Gastroesophageal sphincter (tissue), 4 donors: ENCODE results near the gene GFI1. TPM values are rescaled to one million over a fixed set of nuclear protein-coding genes. Genes with fewer than 3 reads are reported as not detected.
"Not testable (repeated sequence)": the region's sequence is repeated elsewhere in the genome, so short reads cannot be mapped to it uniquely, and the experiment has no call there.

ENCODE experiments used
- ATAC-seq: fragments of 150-250 bp; one replicate; pipeline ENCODE4 v1.9.1; 2016; ENCODE audit warnings: mild to moderate bottlenecking, moderate library complexity
- H3K27ac ChIP-seq, 4 donors: fragments of 200-600 bp; sonication (generic) in 3 of 4; 1 replicate in 3 of 4; 2 replicates in 1 of 4; pipeline ENCODE4 v1.5.1; 2016 to 2019
- H3K27me3 ChIP-seq: fragments of 200-600 bp; sonication (generic); one replicate; pipeline ENCODE4 v1.5.1; 2019
- H3K36me3 ChIP-seq, 2 donors: fragments of 200-600 bp; sonication (generic); one replicate each; pipeline ENCODE4 v1.5.1; 2019; ENCODE audit warnings: control low read depth in 1 of 2
- H3K4me1 ChIP-seq, 3 donors: fragments of 200-600 bp; sonication (generic); 1 replicate in 2 of 3; 2 replicates in 1 of 3; pipeline ENCODE4 v1.5.1; 2016 to 2019; ENCODE audit warnings: control low read depth in 2 of 3
- H3K4me3 ChIP-seq, 2 donors: fragments of 200-600 bp; sonication (generic); one replicate each; pipeline ENCODE4 v1.5.1; 2019; ENCODE audit warnings: mild to moderate bottlenecking in 1 of 2, moderate library complexity in 1 of 2
- H3K9me3 ChIP-seq, 3 donors: fragments of 200-600 bp; sonication (generic); one replicate each; pipeline ENCODE4 v1.5.1; 2017 to 2019; ENCODE audit warnings: control low read depth in 2 of 3
- CTCF ChIP-seq, 4 experiments: fragments of 200-600 bp in 2 of 4; fragments of 450-650 bp in 2 of 4; sonication (generic) in 1 of 4; IDR thresholded peaks; one replicate each; pipeline ENCODE4 v1.5.1; 2017 to 2019; ENCODE audit warnings: antibody characterized with exemption in 4 of 4, mild to moderate bottlenecking in 2 of 4, moderate library complexity in 2 of 4
- EP300 ChIP-seq: sonication (generic); formaldehyde crosslinking; IDR thresholded peaks from one replicate; pipeline ENCODE4 v1.6.1; 2017; ENCODE audit warnings: antibody characterized with exemption, mild to moderate bottlenecking
- POLR2A ChIP-seq, 2 donors: fragments of 450-650 bp; IDR thresholded peaks; one replicate each; pipeline ENCODE4 v1.6.1; 2017; ENCODE audit warnings: antibody characterized with exemption in 2 of 2, mild to moderate bottlenecking in 2 of 2, moderate library complexity in 1 of 2
- POLR2AphosphoS5 ChIP-seq: sonication (generic); formaldehyde crosslinking; IDR thresholded peaks from one replicate; pipeline ENCODE4 v1.6.1; 2017; ENCODE audit warnings: antibody characterized with exemption
- WGBS, 2 donors: methylation state at CpG; one replicate each; pipeline ENCODE4 v1.1.5; 2018; ENCODE audit warnings: low coverage in 1 of 2; 5-methylcytosine and 5-hydroxymethylcytosine counted together
- total RNA-seq, 4 donors: library from RNA; depleted of rRNA; stranded (reverse); fragments of >200 nt; gene quantifications; one replicate each; pipeline ENCODE4 v1.1.0, GENCODE V29; 2016

Gene GFI1
- total RNA-seq, 4 donors from 2014 or later: 0.27 to 0.94 (median 0.59) TPM; not detected in 1

- TF ChIP-seq EP300: no peak
- no peak for TF ChIP-seq POLR2AphosphoS5
- TF ChIP-seq CTCF (IDR thresholded peaks at IDR 0.05): no peak
- TF ChIP-seq POLR2A (IDR thresholded peaks at IDR 0.05): no peak
- H3K27ac ChIP-seq: peak overlapping the region in 1 of 4 donors; percentile 56
- H3K9me3 ChIP-seq: peaks cover 0 to 6% (median 0%) of the 10 kb centered on the region in 3 donors
- H3K4me1 ChIP-seq: no peaks in the 10 kb centered on the region
- H3K36me3 ChIP-seq: no peaks in the 10 kb centered on the region
- H3K4me3 ChIP-seq: peak overlapping the region in 1 of 2 donors; percentile 41
- no peak for ATAC-seq
- 91 to 92% methylated on average over 4 to 9 of the region's 9 CpGs for WGBS, 2 donors
- no peaks in the 10 kb centered on the region for H3K27me3 ChIP-seq
Measured at GRCh38 chr1:92441316-92441696, 45.4 kb downstream of the GFI1 start.

GRCh38 chr1:92439291-92439690 is 47.4 kb downstream of the GFI1 start:
- WGBS, 2 donors: 78 to 80% methylated on average over 1 of the region's 1 CpG
- H3K4me3 ChIP-seq: no peak overlapping the region
- H3K9me3 ChIP-seq: peaks cover 0 to 15% (median 0%) of the 10 kb centered on the region in 3 donors
- H3K4me1 ChIP-seq: no peaks in the 10 kb centered on the region
- no peak overlapping the region for H3K27ac ChIP-seq
- TF ChIP-seq CTCF (IDR thresholded peaks at IDR 0.05) (no peak), POLR2A (IDR thresholded peaks at IDR 0.05) (no peak), EP300 (no peak), POLR2AphosphoS5 (no peak)
- ATAC-seq: no peak
- no peaks in the 10 kb centered on the region for H3K27me3 ChIP-seq
- H3K36me3 ChIP-seq: no peaks in the 10 kb centered on the region

DNA sequence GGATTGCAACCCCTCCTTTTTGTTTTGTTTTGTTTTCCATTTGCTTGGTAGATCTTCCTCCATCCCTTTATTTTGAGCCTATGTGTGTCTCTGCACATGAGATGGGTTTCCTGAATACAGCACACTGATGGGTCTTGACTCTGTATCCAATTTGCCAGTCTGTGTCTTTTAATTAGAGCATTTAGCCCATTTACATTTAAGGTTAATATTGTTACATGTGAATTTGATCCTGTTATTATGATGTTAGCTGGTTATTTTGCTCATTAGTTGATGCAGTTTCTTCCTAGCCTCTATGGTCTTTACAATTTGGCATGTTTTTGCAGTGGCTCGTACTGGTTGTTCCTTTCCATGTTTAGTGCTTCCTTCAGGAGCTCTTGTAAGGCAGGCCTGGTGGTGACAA is 52.2 kb downstream of the GFI1 start:
- H3K4me3 ChIP-seq, H3K36me3 ChIP-seq, H3K27me3 ChIP-seq, H3K4me1 ChIP-seq, H3K27ac ChIP-seq, ATAC-seq: not testable (repeated sequence)
- WGBS, 2 donors: 88 to 100% methylated on average over 1 of the region's 1 CpG
- peaks cover 0 to 15% (median 0%) of the 10 kb centered on the region in 3 donors for H3K9me3 ChIP-seq

DNA sequence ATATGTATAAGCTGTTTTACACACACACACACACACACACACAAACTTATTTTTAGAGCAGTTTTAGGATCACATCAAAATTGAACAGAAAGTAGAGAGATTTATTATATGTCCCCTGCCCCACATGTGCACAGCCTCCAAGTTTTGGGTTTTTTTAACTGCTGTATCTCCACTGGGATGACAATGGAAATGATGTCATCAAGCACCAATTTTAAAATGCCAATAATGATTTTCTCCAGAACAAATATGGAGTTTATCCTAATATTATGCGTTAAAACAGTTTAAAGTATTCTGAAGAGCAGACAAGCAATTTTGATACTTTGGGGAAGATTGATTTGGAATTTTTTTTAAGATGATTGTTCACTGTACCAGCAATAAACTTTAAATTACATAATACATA is 56.7 kb downstream of the GFI1 start:
- no peaks in the 10 kb centered on the region for H3K9me3 ChIP-seq
- 91% methylated on average over 1 of the region's 1 CpG for WGBS, 2 donors
- H3K4me1 ChIP-seq: no peaks in the 10 kb centered on the region
- ATAC-seq: no peak
- no peaks in the 10 kb centered on the region for H3K27me3 ChIP-seq
- no peaks in the 10 kb centered on the region for H3K36me3 ChIP-seq
- TF ChIP-seq CTCF (IDR thresholded peaks at IDR 0.05) (no peak), POLR2A (IDR thresholded peaks at IDR 0.05) (no peak), POLR2AphosphoS5 (no peak), EP300 (no peak)
- no peak overlapping the region for H3K27ac ChIP-seq
- no peak overlapping the region for H3K4me3 ChIP-seq

- WGBS, 2 donors: 29 to 33% methylated on average over 1 to 2 of the region's 2 CpGs
- Histone ChIP-seq H3K9me3 (no peaks in the 10 kb centered on the region), H3K4me1 (no peaks in the 10 kb centered on the region), H3K4me3 (no peak overlapping the region), H3K27me3 (no peaks in the 10 kb centered on the region), H3K27ac (no peak overlapping the region), H3K36me3 (no peaks in the 10 kb centered on the region)
- TF ChIP-seq CTCF (IDR thresholded peaks at IDR 0.05): no peak
- no peak for TF ChIP-seq EP300
- no peak for TF ChIP-seq POLR2A (IDR thresholded peaks at IDR 0.05)
- no peak for TF ChIP-seq POLR2AphosphoS5
- ATAC-seq: no peak
Measured at GRCh38 chr1:92425617-92426016, 61.1 kb downstream of the GFI1 start.

Other genes with a start within 250 kb of the GFI1 start
- 10 to 100 TPM in 2 of 4 donors, 1 to 10 TPM in 2; 5.1 to 19.1 (median 11.5) TPM for gene GLMN, start 187.9 kb downstream of the GFI1 start, total RNA-seq
- 10 to 100 TPM; 16.8 to 31.8 (median 18.8) TPM for gene RPAP2, start 187.9 kb downstream of the GFI1 start, total RNA-seq